Stomach smooth muscle (tissue), 2 donors: ENCODE results near the gene TPST2.

Experiments
- H3K27ac ChIP-seq: one replicate; pipeline ENCODE4 v1.7.0; 2013; ENCODE audit warnings: mild to moderate bottlenecking, low read length, inconsistent platforms
- H3K27me3 ChIP-seq, 2 donors: one replicate each; pipeline ENCODE4 v1.7.0; 2013; ENCODE audit warnings: low read length in 2 of 2; ENCODE audit not compliant: insufficient read depth in 2 of 2, control insufficient read depth in 1 of 2
- H3K36me3 ChIP-seq, 2 donors: one replicate each; pipeline ENCODE4 v1.7.0; 2013; ENCODE audit warnings: low read length in 2 of 2; ENCODE audit not compliant: control insufficient read depth in 2 of 2, insufficient read depth in 2 of 2
- H3K4me1 ChIP-seq: one replicate; pipeline ENCODE4 v1.7.0; 2013; ENCODE audit warnings: low read length; ENCODE audit not compliant: control insufficient read depth, insufficient read depth
- H3K4me3 ChIP-seq, 2 donors: one replicate each; pipeline ENCODE4 v1.7.0; 2013; ENCODE audit warnings: low read length in 2 of 2
- H3K9ac ChIP-seq, 2 donors: one replicate each; pipeline ENCODE4 v1.7.0; 2013; ENCODE audit warnings: low read length in 2 of 2, mild to moderate bottlenecking in 1 of 2
- H3K9me3 ChIP-seq, 2 donors: one replicate each; pipeline ENCODE4 v1.7.0; 2013; ENCODE audit warnings: low read length in 2 of 2; ENCODE audit not compliant: control insufficient read depth in 2 of 2
- donor health status: healthy.
- donor health status: Pancreatic carcinoma.

TPST2 gene

GRCh38 chr22:26545827-26546226 is 44.1 kb downstream of the TPST2 start:
- no peaks in the 10 kb centered on the region for H3K9me3 ChIP-seq
- no peaks in the 10 kb centered on the region for H3K27me3 ChIP-seq
- no peaks in the 10 kb centered on the region for H3K4me1 ChIP-seq
- H3K9ac ChIP-seq, result no peak overlapping the region
- H3K27ac ChIP-seq, result no peak overlapping the region
- peaks cover 0 to under 1% of the 10 kb centered on the region in 2 donors for H3K36me3 ChIP-seq
- no peak overlapping the region for H3K4me3 ChIP-seq

GRCh38 chr22:26545385-26545784 is 44.5 kb downstream of the TPST2 start:
- H3K4me1 ChIP-seq, result no peaks in the 10 kb centered on the region
- H3K36me3 ChIP-seq, result peaks cover 0 to 4% of the 10 kb centered on the region in 2 donors
- H3K4me3 ChIP-seq, result no peak overlapping the region
- no peaks in the 10 kb centered on the region for H3K9me3 ChIP-seq
- H3K9ac ChIP-seq, result no peak overlapping the region
- H3K27ac ChIP-seq, result no peak overlapping the region
- no peaks in the 10 kb centered on the region for H3K27me3 ChIP-seq

GRCh38 chr22:26544489-26544888 is 45.4 kb downstream of the TPST2 start:
- H3K36me3 ChIP-seq, result peaks cover 0 to 4% of the 10 kb centered on the region in 2 donors
- H3K4me1 ChIP-seq, result no peaks in the 10 kb centered on the region
- no peaks in the 10 kb centered on the region for H3K9me3 ChIP-seq
- H3K4me3 ChIP-seq, result no peak overlapping the region
- no peaks in the 10 kb centered on the region for H3K27me3 ChIP-seq
- no peak overlapping the region for H3K9ac ChIP-seq
- no peak overlapping the region for H3K27ac ChIP-seq

- no peak overlapping the region for H3K27ac ChIP-seq
Observed at GRCh38 chr22:26542831-26543230, 47.1 kb downstream of the TPST2 start.

GRCh38 chr22:26541167-26541819 is 48.6 kb downstream of the TPST2 start:
- Histone ChIP-seq H3K27me3 (no peaks in the 10 kb centered on the region), H3K4me1 (no peaks in the 10 kb centered on the region), H3K9me3 (no peaks in the 10 kb centered on the region), H3K4me3 (no peak overlapping the region), H3K9ac (no peak overlapping the region), H3K27ac (no peak overlapping the region), H3K36me3 (peaks cover 0 to 4% of the 10 kb centered on the region in 2 donors)

More at GRCh38 chr22:26542831-26543230, 47.1 kb downstream of the TPST2 start:
- H3K4me3 ChIP-seq, result no peak overlapping the region
- H3K9me3 ChIP-seq, result no peaks in the 10 kb centered on the region
- H3K36me3 ChIP-seq, result peaks cover 0 to 4% of the 10 kb centered on the region in 2 donors
- no peaks in the 10 kb centered on the region for H3K27me3 ChIP-seq
- no peak overlapping the region for H3K9ac ChIP-seq
- H3K4me1 ChIP-seq, result no peaks in the 10 kb centered on the region

GRCh38 chr22:26540119-26540518 is 49.8 kb downstream of the TPST2 start:
- peaks cover 0 to 5% of the 10 kb centered on the region in 2 donors for H3K36me3 ChIP-seq
- no peaks in the 10 kb centered on the region for H3K9me3 ChIP-seq
- H3K9ac ChIP-seq, result no peak overlapping the region

GRCh38 chr22:26536762-26537134 is 53.2 kb downstream of the TPST2 start:
- no peak overlapping the region for H3K27ac ChIP-seq
- H3K9ac ChIP-seq, result no peak overlapping the region
- H3K36me3 ChIP-seq, result peaks cover 0 to 5% of the 10 kb centered on the region in 2 donors
- H3K4me3 ChIP-seq, result no peak overlapping the region
- no peaks in the 10 kb centered on the region for H3K9me3 ChIP-seq
- H3K27me3 ChIP-seq, result no peaks in the 10 kb centered on the region
- no peaks in the 10 kb centered on the region for H3K4me1 ChIP-seq

More at GRCh38 chr22:26540119-26540518, 49.8 kb downstream of the TPST2 start:
- Histone ChIP-seq H3K27me3 (no peaks in the 10 kb centered on the region), H3K4me3 (no peak overlapping the region), H3K27ac (no peak overlapping the region), H3K4me1 (no peaks in the 10 kb centered on the region)

- H3K9ac ChIP-seq, result no peak overlapping the region
- H3K4me1 ChIP-seq, result no peaks in the 10 kb centered on the region
- H3K9me3 ChIP-seq, result no peaks in the 10 kb centered on the region
- H3K27me3 ChIP-seq, result no peaks in the 10 kb centered on the region
- H3K4me3 ChIP-seq, result no peak overlapping the region
- no peak overlapping the region for H3K27ac ChIP-seq
- H3K36me3 ChIP-seq, result peaks cover 0 to 5% of the 10 kb centered on the region in 2 donors
Observed at GRCh38 chr22:26536056-26536761, 53.7 kb downstream of the TPST2 start.

GRCh38 chr22:26535603-26535908 is 54.4 kb downstream of the TPST2 start:
- Histone ChIP-seq H3K36me3 (peaks cover 0 to 2% of the 10 kb centered on the region in 2 donors), H3K27me3 (no peaks in the 10 kb centered on the region), H3K9ac (no peak overlapping the region), H3K4me3 (no peak overlapping the region), H3K27ac (no peak overlapping the region), H3K9me3 (no peaks in the 10 kb centered on the region), H3K4me1 (no peaks in the 10 kb centered on the region)

- Histone ChIP-seq H3K9me3 (no peaks in the 10 kb centered on the region), H3K27me3 (no peaks in the 10 kb centered on the region), H3K4me3 (no peak overlapping the region), H3K4me1 (no peaks in the 10 kb centered on the region), H3K9ac (no peak overlapping the region), H3K27ac (no peak overlapping the region), H3K36me3 (peaks cover 0 to 2% of the 10 kb centered on the region in 2 donors)
Observed at GRCh38 chr22:26534874-26535602, 54.9 kb downstream of the TPST2 start.
